DMS79 (cell line): ENCODE data around the gene ZNF805.
"Not testable (repeated sequence)": the region's sequence is repeated elsewhere in the genome, so short reads cannot be mapped to it uniquely, and the experiment has no call there.

Experiments used
- DNase-seq: peaks from one replicate; lab custom pipeline; 2025; lab: John Stamatoyannopoulos, UW

The ZNF805 gene

DNA sequence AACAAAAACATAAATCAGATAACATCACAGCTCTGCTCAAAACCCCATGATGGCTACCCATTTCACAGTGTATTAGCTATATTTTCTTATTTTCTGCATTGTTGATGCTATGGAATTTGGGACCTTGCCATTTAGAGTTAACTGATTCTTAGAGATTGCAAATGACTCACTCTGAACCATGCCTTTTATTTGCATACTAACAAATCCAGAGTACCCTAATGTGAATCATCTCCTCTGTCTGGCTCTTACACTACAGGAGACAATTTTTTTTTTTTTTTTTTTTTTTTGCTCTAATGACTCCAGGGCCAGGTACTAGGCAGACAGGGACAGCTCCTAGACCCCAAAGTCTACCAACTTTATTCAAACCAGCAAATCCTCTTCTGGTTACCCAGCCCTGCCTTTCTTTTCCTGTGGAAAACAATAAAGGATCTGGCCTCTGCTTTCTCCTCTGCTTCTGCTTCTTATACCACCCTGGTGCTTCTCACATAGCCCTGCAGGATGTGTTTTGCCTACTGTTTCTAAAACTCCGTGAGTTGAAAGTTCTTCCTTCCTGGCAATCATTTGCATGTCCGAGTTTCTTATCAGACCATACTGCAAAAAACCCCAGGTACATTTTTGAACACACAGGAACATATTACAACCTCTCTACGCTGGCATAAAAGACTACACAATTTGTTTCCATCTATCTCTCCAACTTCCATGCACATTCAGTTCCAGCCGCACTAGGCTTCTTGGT is 29.3 kb downstream of the ZNF805 start:
- no peak for DNase-seq

- DNase-seq: no peak
These were observed 30.8 kb downstream of the ZNF805 start for GRCh38 chr19:57271280-57271679.

DNA sequence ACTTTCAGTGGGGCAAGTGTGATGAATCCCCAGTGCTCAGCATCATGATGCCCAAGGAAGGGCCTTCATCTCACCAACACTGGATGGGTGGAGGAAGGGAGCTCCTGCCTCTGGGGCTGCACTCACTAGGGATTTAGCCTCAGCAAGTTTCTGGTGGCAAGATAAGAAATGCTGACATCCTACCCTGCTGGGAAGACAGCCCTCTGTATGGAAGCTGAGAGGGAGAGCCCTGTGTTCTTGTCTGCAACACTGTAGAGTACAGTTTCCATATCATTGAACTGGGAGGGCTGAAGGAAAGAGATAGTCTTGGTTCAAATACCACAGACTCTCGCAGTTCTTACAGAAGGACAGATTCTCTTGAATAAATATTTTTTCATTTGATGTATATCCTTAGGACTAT is 32.6 kb downstream of the ZNF805 start:
- DNase-seq: no peak

DNA sequence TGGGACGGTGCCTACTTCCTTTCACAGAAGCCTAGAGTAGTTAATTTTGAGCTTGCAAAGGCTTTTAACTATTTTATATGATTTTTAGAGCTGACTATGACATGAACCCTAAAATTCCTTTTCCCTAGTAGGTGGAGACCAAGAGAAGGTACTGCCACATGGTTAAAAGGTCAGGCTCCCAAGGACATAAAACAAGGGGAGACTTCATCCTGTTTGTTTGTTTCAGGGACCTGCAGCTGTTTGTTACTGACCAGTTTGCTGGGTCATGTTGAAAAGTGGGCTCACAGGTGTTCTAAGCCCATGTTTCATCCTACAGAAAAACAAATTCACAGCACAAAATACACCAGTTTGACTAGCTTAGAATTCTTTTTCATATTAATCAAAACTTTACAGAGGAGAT is 36.0 kb downstream of the ZNF805 start:
- no peak for DNase-seq

GRCh38 chr19:57278481-57278880 is 38.0 kb downstream of the ZNF805 start:
- DNase-seq: not testable (repeated sequence)

DNA sequence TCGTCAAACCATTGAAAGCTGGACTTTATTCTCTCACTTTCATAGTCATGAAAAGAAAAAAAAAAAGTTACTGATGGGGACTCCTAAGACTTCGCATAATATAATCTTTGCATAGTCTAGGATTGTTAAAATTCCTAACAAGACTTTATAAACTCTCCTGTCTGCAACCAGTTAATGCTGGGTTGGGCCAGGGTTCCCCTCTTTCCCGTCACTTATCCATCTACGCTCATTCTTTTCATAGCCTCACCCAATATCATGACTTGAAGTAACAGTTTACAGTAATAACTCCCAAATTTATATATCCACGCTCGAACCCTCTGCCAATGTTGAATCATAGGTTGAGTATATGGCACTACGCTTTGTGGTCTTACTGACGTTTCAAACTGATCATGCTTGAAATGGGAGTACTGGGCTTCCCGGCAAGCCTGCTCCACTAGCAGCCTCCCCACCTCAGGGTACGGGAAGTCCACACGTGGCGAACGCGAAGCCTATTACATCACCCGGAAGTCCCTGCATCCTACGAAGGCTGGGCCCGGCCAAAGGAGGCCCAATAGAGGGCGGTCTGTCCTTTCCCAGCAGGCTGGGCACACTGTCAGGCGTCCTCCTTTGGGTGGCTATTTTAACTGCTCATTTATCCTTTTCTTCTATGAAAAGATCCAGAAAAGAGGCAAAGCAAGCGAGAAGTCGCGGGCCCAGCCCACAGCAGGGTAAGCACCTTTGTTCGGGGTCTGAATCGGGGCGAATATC is 39.2 kb downstream of the ZNF805 start:
- peak; percentile 96 for DNase-seq

GRCh38 chr19:57280165-57280961 is 39.9 kb downstream of the ZNF805 start, which contains the start of gene ZNF460:
ZNF460 (plus strand) TSS chr19:57280485; CDS start chr19:57280807, 322 bp downstream.
- peak; percentile 92 for DNase-seq

DNA sequence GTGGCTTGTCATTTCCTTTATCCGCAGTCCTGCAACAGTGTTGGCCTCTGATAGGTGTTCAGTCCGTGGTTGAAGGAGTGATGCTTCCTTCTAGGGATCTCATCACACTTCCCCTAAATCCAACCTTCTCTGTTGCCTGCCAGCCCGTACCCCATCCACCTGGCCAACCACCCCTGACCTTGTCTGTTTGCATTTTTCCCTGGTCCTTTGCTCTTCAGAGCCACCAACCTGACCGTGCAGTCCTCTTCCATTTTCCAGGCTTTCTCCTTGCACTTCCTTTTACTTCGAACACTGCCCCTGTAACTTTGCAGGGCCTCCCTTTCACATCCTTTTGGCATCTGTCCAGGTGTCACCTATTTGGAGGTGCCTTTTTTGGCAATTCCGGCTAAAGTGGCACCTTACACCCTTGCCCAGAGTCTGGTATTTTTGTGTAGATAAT is 40.5 kb downstream of the ZNF805 start:
- no peak for DNase-seq

- DNase-seq: no peak
These were observed 41.7 kb downstream of the ZNF805 start for GRCh38 chr19:57282011-57282643.

DNA sequence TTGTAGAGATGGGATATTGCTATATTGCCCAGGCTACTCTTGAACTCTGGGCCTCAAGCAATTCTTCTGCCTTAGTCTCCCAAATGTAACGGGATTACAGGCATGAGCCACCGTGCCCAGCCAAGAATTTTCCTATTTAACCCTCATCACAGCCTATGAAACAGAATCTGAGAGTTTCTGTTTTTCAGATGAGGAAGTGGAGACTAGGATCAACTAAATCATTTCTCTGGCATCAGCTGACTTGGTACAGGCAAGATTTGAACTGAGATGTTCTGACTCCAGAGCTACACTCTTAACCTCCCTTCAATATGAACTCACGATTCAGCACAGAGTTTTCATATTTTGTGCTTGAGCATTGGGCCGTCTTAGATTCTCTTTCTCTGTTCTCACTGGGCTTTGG is 47.9 kb downstream of the ZNF805 start:
- DNase-seq: no peak

- DNase-seq: no peak
These were observed 50.5 kb downstream of the ZNF805 start for GRCh38 chr19:57290970-57291369.

DNA sequence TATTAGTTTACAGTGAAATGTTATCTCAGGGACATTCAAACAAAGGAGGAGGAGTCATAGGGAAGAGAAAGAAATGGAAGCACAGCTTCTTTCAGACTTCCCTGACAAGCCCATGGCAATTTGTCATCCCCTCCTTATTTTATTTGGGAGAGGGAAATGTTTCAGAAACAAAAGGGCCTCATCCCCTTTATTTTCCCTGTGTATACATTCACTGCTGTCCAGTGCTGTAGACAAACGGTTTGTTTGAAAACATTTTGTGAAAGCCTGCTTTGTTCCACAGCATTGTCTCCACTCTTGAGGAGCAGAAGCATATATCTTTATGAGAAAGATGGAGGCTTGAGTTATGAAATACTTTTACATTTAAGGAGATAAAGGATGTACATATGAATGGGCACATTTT is 52.1 kb downstream of the ZNF805 start:
- DNase-seq: no peak

- DNase-seq: no peak
These were observed 53.3 kb downstream of the ZNF805 start for GRCh38 chr19:57293719-57294118.

DNA sequence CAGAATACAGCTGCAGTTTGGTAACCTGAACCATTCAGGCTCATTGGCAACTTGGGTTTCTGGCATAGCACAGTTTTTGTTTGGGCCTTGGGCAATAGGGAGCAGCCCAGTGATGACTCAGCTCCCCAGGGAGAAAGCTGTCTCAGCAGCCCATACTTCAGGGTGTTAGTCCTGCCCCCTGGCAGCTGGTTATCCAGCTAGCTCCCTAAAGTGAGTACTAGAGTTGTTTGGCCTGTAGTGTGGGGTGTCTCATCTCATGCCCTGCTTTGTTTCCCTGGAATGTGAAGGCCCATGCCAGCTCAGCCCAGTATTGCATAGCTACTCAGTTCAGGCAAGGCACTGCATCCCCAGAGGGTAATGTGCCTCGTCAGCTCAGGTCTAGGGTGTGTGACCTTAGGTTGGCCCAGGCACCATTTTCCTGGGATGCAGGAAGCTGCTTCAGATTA is 61.6 kb downstream of the ZNF805 start:
- no peak for DNase-seq

DNA sequence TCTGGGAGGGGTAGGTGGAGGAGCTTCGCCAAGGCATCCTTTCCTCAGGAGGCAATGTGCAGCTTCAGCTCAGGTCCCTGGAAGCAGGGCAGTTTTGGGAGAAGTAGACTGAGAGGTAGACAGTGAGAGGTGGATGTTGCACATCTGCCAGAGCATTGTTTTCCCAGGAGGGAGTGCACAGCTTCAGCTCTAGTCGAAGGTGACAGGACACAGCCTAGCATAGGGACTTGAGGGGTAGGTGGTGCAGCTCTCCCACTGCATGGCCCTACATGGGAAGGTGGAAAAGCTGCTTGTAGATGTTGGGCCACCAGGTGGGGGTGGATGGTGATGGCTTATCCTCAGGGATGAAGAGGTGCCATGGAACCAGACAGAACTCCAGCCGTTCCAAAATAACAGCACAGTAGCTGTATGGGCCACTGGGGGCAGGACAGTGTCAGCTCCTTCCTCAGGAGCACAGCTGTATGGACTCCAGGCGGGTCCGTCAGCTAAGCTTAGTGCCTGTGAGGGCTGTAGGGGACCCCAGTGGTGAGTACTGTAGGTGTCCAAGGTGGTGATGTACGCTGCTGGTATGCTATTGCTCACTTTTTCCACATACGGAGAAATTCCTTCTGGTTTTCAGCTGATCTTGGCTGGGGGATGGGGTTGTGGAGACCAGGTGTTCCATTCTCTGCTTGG is 62.4 kb downstream of the ZNF805 start:
- DNase-seq: no peak
